HCT116 (cell line): ENCODE measurements around the gene CAMK1D. TPM values are rescaled to one million over a fixed set of nuclear protein-coding genes. Genes with fewer than 3 reads are reported as not detected.

Source experiments
- ATAC-seq: fragments of 200-7000 bp; cut with Tn5 transposase; 2 replicates; pipeline ENCODE4 v1.9.1; 2020; ENCODE audit warnings: mild to moderate bottlenecking, moderate library complexity
- BruUV-seq: library from RNA; stranded (reverse); fragments of 400-500 nt; replicated peaks from 2 replicates; lab custom pipeline; 2021; lab: Mats Ljungman, UMichigan
- CTCF ChIA-PET: fragments of 300-600 bp; sonication (Branson Sonifier 250); formaldehyde crosslinking; loops from one replicate; lab custom pipeline; 2021; ENCODE audit warnings: antibody characterized with exemption; lab: Charles Lee
- POLR2A ChIA-PET: fragments of 300-600, 350-600 bp; sonication (Branson Sonifier 250); formaldehyde crosslinking; loops from one replicate; lab custom pipeline; 2021; ENCODE audit warnings: antibody characterized with exemption; lab: Charles Lee
- RAD21 ChIA-PET, 2 experiments: fragments of 300-600 bp; sonication (Branson Sonifier 250); formaldehyde crosslinking; loops; one replicate each; lab custom pipeline; 2023; ENCODE audit warnings: low total read pairs in 2 of 2; ENCODE audit not compliant: uncharacterized antibody in 2 of 2, unreplicated experiment in 2 of 2, low non-redundant PET in 1 of 2; lab: Charles Lee
- DNase-seq: peaks from one replicate; pipeline ENCODE4 v3.0.0-alpha.2; 2010; ENCODE audit warnings: low read depth, low spot score
- H2AFZ ChIP-seq: fragments of 200-600 bp; shearing (Covaris generic), sonication (generic); 2 replicates; pipeline ENCODE4 v1.6.1; 2017; ENCODE audit warnings: low read depth, mixed run types, mixed read lengths, antibody characterized with exemption, low read length; ENCODE audit not compliant: poor library complexity, severe bottlenecking
- H3K27ac ChIP-seq: 2 replicates; pipeline ENCODE4 v1.5.1; 2012; ENCODE audit warnings: low read depth, low read length
- H3K27me3 ChIP-seq: fragments of 200-600 bp; sonication (generic); 2 replicates; pipeline ENCODE4 v1.6.1; 2016; ENCODE audit warnings: mixed run types, low read length, mixed read lengths; ENCODE audit not compliant: insufficient read depth
- H3K36me3 ChIP-seq, 2 experiments: fragments of 200-500 bp in 1 of 2; fragments of 200-600 bp in 1 of 2; sonication (Bioruptor generic) in 1 of 2; sonication (generic) in 1 of 2; 2 replicates each; pipeline versions ENCODE4 v1.5.1 to v1.6.1; 2014 to 2016; ENCODE audit warnings: low read length in 2 of 2, inconsistent platforms in 1 of 2, mixed read lengths in 1 of 2, mixed run types in 1 of 2; ENCODE audit not compliant: insufficient read depth in 2 of 2, control insufficient read depth in 1 of 2
- H3K4me1 ChIP-seq, 2 experiments: fragments of 200-600 bp in 1 of 2; sonication (generic) in 1 of 2; 2 replicates each; pipeline versions ENCODE4 v1.5.1 to v1.6.1; 2012 to 2017; ENCODE audit warnings: low read length in 2 of 2, inconsistent platforms in 1 of 2, mild to moderate bottlenecking in 1 of 2, mixed read lengths in 1 of 2, mixed run types in 1 of 2, moderate library complexity in 1 of 2; ENCODE audit not compliant: insufficient read depth in 2 of 2, control insufficient read depth in 1 of 2
- H3K4me2 ChIP-seq: fragments of 200-600 bp; sonication (generic); 2 replicates; pipeline ENCODE4 v1.6.1; 2017; ENCODE audit warnings: mixed run types, low read length, mixed read lengths
- H3K4me3 ChIP-seq, 2 experiments: fragments of 200-600 bp in 1 of 2; sonication (generic) in 1 of 2; replicated peaks in 1 of 2; 2 replicates each; pipeline ENCODE4 v1.5.1; 2011 to 2016; ENCODE audit warnings: low read length in 2 of 2, control low read depth in 1 of 2, low read depth in 1 of 2, mild to moderate bottlenecking in 1 of 2, mixed read lengths in 1 of 2, mixed run types in 1 of 2
- H3K79me2 ChIP-seq: fragments of 200-600 bp; sonication (generic); 2 replicates; pipeline ENCODE4 v1.6.1; 2017; ENCODE audit warnings: mild to moderate bottlenecking, mixed run types, low read length, moderate library complexity, mixed read lengths; ENCODE audit not compliant: insufficient read depth
- H3K9ac ChIP-seq: fragments of 200-600 bp; sonication (generic); 2 replicates; pipeline ENCODE4 v1.6.1; 2016; ENCODE audit warnings: low read length, mixed read lengths
- H3K9me2 ChIP-seq: fragments of 200-600 bp; sonication (generic), shearing (Covaris generic); 2 replicates; pipeline ENCODE4 v1.6.1; 2017; ENCODE audit warnings: mixed run types, mild to moderate bottlenecking, moderate library complexity; ENCODE audit not compliant: insufficient read depth
- H3K9me3 ChIP-seq, 2 experiments: fragments of 200-500 bp in 1 of 2; fragments of 200-600 bp in 1 of 2; sonication (Bioruptor generic) in 1 of 2; sonication (generic) in 1 of 2; 2 replicates each; pipeline ENCODE4 v1.6.1; 2014 to 2017; ENCODE audit warnings: low read length in 2 of 2, mixed read lengths in 2 of 2, inconsistent platforms in 1 of 2, low read depth in 1 of 2, mild to moderate bottlenecking in 1 of 2, mixed run types in 1 of 2, moderate library complexity in 1 of 2; ENCODE audit not compliant: control insufficient read depth in 1 of 2, insufficient read depth in 1 of 2
- H4K20me1 ChIP-seq: fragments of 200-600 bp; sonication (generic), shearing (Covaris generic); 2 replicates; pipeline ENCODE4 v1.6.1; 2017; ENCODE audit warnings: mixed run types, mild to moderate bottlenecking, moderate library complexity; ENCODE audit not compliant: insufficient read depth
- CBX3 ChIP-seq: IDR thresholded peaks from 2 replicates; pipeline ENCODE4 v1.6.1; 2012; ENCODE audit warnings: low read depth
- ELF1 ChIP-seq: IDR thresholded peaks from 2 replicates; pipeline ENCODE4 v1.6.1; 2012; ENCODE audit warnings: low read depth, borderline replicate concordance
- EZH2 ChIP-seq: fragments of 200-600 bp; sonication (generic); IDR thresholded peaks from 2 replicates; pipeline ENCODE4 v1.6.1; 2017; ENCODE audit warnings: antibody characterized with exemption, mixed run types
- FOSL1 ChIP-seq: IDR thresholded peaks from 2 replicates; pipeline ENCODE4 v1.6.1; 2012; ENCODE audit warnings: low read depth
- JUND ChIP-seq: IDR thresholded peaks from 2 replicates; pipeline ENCODE4 v1.6.1; 2012
- POLR2A ChIP-seq: IDR thresholded peaks from 2 replicates; pipeline ENCODE4 v1.7.0; 2011; ENCODE audit warnings: borderline replicate concordance; ENCODE audit not compliant: insufficient read depth, insufficient read length; ENCODE audit errors: extremely low read depth
- POLR2AphosphoS5 ChIP-seq: IDR thresholded peaks from 2 replicates; pipeline ENCODE4 v1.6.1; 2011; ENCODE audit warnings: mild to moderate bottlenecking, low read depth, low read length, moderate library complexity
- RAD21 ChIP-seq: IDR thresholded peaks from 2 replicates; pipeline ENCODE4 v1.6.1; 2012; ENCODE audit warnings: low read depth, mild to moderate bottlenecking
- SIN3A ChIP-seq: IDR thresholded peaks from 2 replicates; pipeline ENCODE4 v1.6.1; 2012; ENCODE audit warnings: low read depth
- SP1 ChIP-seq: IDR thresholded peaks from 2 replicates; pipeline ENCODE4 v1.6.1; 2012; ENCODE audit warnings: low read depth
- SRF ChIP-seq: IDR thresholded peaks from 2 replicates; pipeline ENCODE4 v1.6.1; 2012; ENCODE audit warnings: low read depth
- YY1 ChIP-seq: IDR thresholded peaks from 2 replicates; pipeline ENCODE4 v1.6.1; 2011; ENCODE audit warnings: low read length, low read depth, moderate library complexity, mild to moderate bottlenecking; ENCODE audit not compliant: insufficient replicate concordance; ENCODE audit errors: extremely low read depth
- ZFX ChIP-seq: fragments of 450-650 bp; IDR thresholded peaks from 2 replicates; pipeline ENCODE4 v1.6.1; 2017
- ZNF274 ChIP-seq: fragments of 200-500 bp; sonication (Bioruptor generic); IDR thresholded peaks from 2 replicates; pipeline ENCODE4 v1.6.1; 2014; ENCODE audit warnings: mild to moderate bottlenecking, low read depth, low read length, inconsistent platforms
- intact Hi-C: fragments of 100-400 bp; cut with micrococcal nuclease; formaldehyde crosslinking; loops from 2 replicates; pipeline ENCODE4 v1.10.0; 2022
- total RNA-seq: library from RNA; stranded (reverse); gene quantifications from one replicate; pipeline ENCODE4 v1.2.1, GENCODE V29; 2021; ENCODE audit not compliant: unreplicated experiment
- TF ChIP-seq, protein P1 (sequence below): IDR thresholded peaks from 2 replicates; pipeline ENCODE4 v1.6.1; 2011; ENCODE audit warnings: mild to moderate bottlenecking, low read length, moderate library complexity; ENCODE audit not compliant: insufficient replicate concordance; ENCODE audit errors: extremely low read depth
- TF ChIP-seq, protein P2 (sequence below): IDR thresholded peaks from 2 replicates; pipeline ENCODE4 v1.6.1; 2012
- TF ChIP-seq, protein P3 (sequence below), 3 experiments: fragments of 200-600 bp in 1 of 3; sonication (generic) in 1 of 3; IDR thresholded peaks in 2 of 3; conservative IDR thresholded peaks in 1 of 3; 2 replicates each; pipeline ENCODE4 v1.5.1; 2012 to 2017; ENCODE audit warnings: low read depth in 2 of 3, low read length in 2 of 3, antibody characterized with exemption in 1 of 3, borderline replicate concordance in 1 of 3, control low read depth in 1 of 3, mild to moderate bottlenecking in 1 of 3, mixed read lengths in 1 of 3, mixed run types in 1 of 3, moderate library complexity in 1 of 3; ENCODE audit not compliant: insufficient read depth in 1 of 3
- TF ChIP-seq, protein P4 (sequence below): IDR thresholded peaks from 2 replicates; pipeline ENCODE4 v1.6.1; 2012

The CAMK1D gene
- total RNA-seq, 1 experiment from 2014 or later = 9.6 TPM

DNA sequence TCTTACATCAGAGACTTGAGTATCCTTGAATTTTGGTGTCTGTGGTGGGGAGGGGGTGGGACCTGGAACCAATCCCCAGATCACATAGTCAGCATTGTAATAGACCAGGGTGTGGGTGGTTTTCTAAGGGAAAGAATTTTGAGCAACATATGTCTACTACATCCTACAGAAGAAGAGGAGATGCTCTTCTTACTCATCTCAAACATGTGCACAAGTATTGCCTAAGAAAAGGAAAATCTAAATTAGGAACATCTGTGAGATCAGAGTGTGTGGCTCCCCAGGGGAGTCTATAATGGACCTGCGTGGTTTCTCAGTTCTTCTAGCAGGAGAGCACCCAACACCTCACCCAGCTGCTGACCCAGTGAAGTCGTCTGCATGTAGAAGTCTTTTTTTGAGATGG is 503.3 kb downstream of the CAMK1D start:
- no peak for ATAC-seq
- no peak overlapping the region for H3K9ac ChIP-seq
- H3K27ac ChIP-seq = no peak overlapping the region
- BruUV-seq = no TSS peak
- ChIA-PET CTCF (no interaction called here), POLR2A (no interaction called here), RAD21 (no interaction called here)
- no peaks in the 10 kb centered on the region for H4K20me1 ChIP-seq
- no peak overlapping the region for H3K4me2 ChIP-seq
- no peaks in the 10 kb centered on the region for H3K9me2 ChIP-seq
- TF ChIP-seq, protein P1, sequence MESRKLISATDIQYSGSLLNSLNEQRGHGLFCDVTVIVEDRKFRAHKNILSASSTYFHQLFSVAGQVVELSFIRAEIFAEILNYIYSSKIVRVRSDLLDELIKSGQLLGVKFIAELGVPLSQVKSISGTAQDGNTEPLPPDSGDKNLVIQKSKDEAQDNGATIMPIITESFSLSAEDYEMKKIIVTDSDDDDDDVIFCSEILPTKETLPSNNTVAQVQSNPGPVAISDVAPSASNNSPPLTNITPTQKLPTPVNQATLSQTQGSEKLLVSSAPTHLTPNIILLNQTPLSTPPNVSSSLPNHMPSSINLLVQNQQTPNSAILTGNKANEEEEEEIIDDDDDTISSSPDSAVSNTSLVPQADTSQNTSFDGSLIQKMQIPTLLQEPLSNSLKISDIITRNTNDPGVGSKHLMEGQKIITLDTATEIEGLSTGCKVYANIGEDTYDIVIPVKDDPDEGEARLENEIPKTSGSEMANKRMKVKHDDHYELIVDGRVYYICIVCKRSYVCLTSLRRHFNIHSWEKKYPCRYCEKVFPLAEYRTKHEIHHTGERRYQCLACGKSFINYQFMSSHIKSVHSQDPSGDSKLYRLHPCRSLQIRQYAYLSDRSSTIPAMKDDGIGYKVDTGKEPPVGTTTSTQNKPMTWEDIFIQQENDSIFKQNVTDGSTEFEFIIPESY = no peak
- TF ChIP-seq JUND = no peak
- H2AFZ ChIP-seq = no peak overlapping the region
- no peaks in the 10 kb centered on the region for H3K36me3 ChIP-seq
- intact Hi-C loops = no loop called here
- H3K79me2 ChIP-seq = no peaks in the 10 kb centered on the region
- H3K9me3 ChIP-seq = no peaks in the 10 kb centered on the region
- DNase-seq = no peak
- H3K4me1 ChIP-seq = peaks cover 2 to 4% of the 10 kb centered on the region in 2 experiments; a peak in 2 of 4 replicates
- 0 out of 2 replicates have a peak, but pooled peaks cover 4% of the 10 kb centered on the region for H3K27me3 ChIP-seq
- H3K4me3 ChIP-seq = no peak overlapping the region

DNA sequence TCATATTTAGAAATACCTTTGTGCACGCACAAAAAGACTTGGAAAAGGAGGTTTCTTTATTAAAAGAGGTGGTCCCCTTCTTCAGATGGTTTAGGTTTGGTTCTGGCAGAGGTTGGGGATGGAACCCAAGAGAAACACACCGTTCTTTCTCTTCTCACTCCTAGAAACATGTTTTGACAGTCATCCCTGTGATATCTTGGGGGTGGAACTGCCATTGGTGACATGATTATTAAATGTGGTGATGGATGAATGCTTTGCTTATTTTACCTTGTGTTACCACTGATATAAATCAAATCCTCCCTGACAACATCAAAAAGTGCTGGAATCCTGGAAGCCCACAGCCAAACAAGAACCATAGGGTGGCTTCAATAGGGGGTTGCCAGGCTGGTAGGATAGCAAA is 505.6 kb downstream of the CAMK1D start:
- Histone ChIP-seq H3K4me2 (no peak overlapping the region), H3K9me3 (no peaks in the 10 kb centered on the region), H3K36me3 (no peaks in the 10 kb centered on the region), H3K9me2 (no peaks in the 10 kb centered on the region), H4K20me1 (no peaks in the 10 kb centered on the region), H2AFZ (no peak overlapping the region), H3K4me1 (peaks cover 0 to 4% of the 10 kb centered on the region in 2 experiments; a peak in 1 of 4 replicates), H3K27me3 (0 out of 2 replicates have a peak, but pooled peaks cover 4% of the 10 kb centered on the region), H3K27ac (no peak overlapping the region), H3K79me2 (no peaks in the 10 kb centered on the region), H3K9ac (no peak overlapping the region), H3K4me3 (no peak overlapping the region)
- ChIA-PET CTCF (no interaction called here), POLR2A (no interaction called here), RAD21 (no interaction called here)
- no TSS peak for BruUV-seq
- no peak for TF ChIP-seq SRF
- TF ChIP-seq YY1 = no peak
- TF ChIP-seq SIN3A = no peak
- no peak for TF ChIP-seq EZH2
- TF ChIP-seq, protein P2, sequence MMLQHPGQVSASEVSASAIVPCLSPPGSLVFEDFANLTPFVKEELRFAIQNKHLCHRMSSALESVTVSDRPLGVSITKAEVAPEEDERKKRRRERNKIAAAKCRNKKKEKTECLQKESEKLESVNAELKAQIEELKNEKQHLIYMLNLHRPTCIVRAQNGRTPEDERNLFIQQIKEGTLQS = no peak
- no peak for TF ChIP-seq JUND
- TF ChIP-seq, protein P3, sequence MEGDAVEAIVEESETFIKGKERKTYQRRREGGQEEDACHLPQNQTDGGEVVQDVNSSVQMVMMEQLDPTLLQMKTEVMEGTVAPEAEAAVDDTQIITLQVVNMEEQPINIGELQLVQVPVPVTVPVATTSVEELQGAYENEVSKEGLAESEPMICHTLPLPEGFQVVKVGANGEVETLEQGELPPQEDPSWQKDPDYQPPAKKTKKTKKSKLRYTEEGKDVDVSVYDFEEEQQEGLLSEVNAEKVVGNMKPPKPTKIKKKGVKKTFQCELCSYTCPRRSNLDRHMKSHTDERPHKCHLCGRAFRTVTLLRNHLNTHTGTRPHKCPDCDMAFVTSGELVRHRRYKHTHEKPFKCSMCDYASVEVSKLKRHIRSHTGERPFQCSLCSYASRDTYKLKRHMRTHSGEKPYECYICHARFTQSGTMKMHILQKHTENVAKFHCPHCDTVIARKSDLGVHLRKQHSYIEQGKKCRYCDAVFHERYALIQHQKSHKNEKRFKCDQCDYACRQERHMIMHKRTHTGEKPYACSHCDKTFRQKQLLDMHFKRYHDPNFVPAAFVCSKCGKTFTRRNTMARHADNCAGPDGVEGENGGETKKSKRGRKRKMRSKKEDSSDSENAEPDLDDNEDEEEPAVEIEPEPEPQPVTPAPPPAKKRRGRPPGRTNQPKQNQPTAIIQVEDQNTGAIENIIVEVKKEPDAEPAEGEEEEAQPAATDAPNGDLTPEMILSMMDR (IDR thresholded peaks at IDR 0.05 in 2 of 3, conservative IDR thresholded peaks at IDR 0.05 in 1 of 3; ENCODE audit: borderline replicate concordance in 1 of 3, insufficient read depth in 1 of 3, low read depth in 2 of 3, low read length in 2 of 3) = no peak
- TF ChIP-seq POLR2AphosphoS5 = no peak
- TF ChIP-seq, protein P4, sequence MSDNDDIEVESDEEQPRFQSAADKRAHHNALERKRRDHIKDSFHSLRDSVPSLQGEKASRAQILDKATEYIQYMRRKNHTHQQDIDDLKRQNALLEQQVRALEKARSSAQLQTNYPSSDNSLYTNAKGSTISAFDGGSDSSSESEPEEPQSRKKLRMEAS = no peak
- TF ChIP-seq ZNF274 = no peak
- no peak for TF ChIP-seq ELF1
- no peak for TF ChIP-seq POLR2A
- no peak for TF ChIP-seq FOSL1
- TF ChIP-seq ZFX = no peak
- no peak for TF ChIP-seq SP1
- TF ChIP-seq CBX3 = no peak
- no peak for TF ChIP-seq RAD21
- ATAC-seq = no peak
- intact Hi-C loops = no loop called here
- no peak for DNase-seq
